ENCODE data around the gene TSC22D4. TPM values are rescaled to one million over a fixed set of nuclear protein-coding genes. Genes with fewer than 3 reads are reported as not detected.
"Not testable (repeated sequence)": the region's sequence is repeated elsewhere in the genome, so short reads cannot be mapped to it uniquely, and the experiment has no call there.

TSC22D4 gene
- total RNA-seq, 2 experiments from 2014 or later: 92.6 to 94.2 TPM

DNA sequence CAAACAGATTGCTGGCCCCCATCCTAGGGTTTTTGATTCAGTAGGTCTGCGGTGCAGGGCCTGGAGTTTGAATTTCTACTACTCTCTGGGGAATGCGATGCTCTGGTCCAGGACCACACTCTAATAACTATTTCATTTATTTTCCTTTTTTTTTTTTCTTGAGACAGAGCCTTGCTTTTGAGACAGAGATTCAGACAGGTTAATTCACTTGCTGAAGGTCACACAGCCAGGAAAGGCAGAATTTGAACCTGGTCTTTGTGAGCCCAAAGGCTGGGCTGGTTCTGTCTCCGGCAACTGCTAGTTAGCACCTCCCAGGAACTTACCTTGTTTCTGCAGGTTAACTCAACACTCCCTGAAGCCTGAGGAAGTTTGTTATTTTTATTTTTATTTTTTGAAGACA lies 26.5 kb downstream of the TSC22D4 start:
- TF ChIP-seq, protein P1, sequence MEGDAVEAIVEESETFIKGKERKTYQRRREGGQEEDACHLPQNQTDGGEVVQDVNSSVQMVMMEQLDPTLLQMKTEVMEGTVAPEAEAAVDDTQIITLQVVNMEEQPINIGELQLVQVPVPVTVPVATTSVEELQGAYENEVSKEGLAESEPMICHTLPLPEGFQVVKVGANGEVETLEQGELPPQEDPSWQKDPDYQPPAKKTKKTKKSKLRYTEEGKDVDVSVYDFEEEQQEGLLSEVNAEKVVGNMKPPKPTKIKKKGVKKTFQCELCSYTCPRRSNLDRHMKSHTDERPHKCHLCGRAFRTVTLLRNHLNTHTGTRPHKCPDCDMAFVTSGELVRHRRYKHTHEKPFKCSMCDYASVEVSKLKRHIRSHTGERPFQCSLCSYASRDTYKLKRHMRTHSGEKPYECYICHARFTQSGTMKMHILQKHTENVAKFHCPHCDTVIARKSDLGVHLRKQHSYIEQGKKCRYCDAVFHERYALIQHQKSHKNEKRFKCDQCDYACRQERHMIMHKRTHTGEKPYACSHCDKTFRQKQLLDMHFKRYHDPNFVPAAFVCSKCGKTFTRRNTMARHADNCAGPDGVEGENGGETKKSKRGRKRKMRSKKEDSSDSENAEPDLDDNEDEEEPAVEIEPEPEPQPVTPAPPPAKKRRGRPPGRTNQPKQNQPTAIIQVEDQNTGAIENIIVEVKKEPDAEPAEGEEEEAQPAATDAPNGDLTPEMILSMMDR (IDR thresholded peaks at IDR 0.05): no peak
- H3K4me3 Mint-ChIP-seq: no peak overlapping the region
- H3K9me3 Mint-ChIP-seq: no peaks in the 10 kb centered on the region
- no peak overlapping the region for H3K27ac Mint-ChIP-seq
- DNase-seq (no peak), ATAC-seq (no peak)
- peaks cover 16% of the 10 kb centered on the region for H3K4me1 Mint-ChIP-seq (ENCODE audit: low read depth)
- no peaks in the 10 kb centered on the region for H3K36me3 Mint-ChIP-seq (ENCODE audit: low read depth)
- no peaks in the 10 kb centered on the region for H3K27me3 Mint-ChIP-seq
- CTCF ChIA-PET: interaction anchor here (0.9 to 3.5 kb wide), 2 partner anchors 17 to 31 kb away, joined by 3 to 20 read pairs; no protein-coding TSS in a partner anchor
- POLR2A ChIA-PET: interaction anchor here (0.6 to 1.4 kb wide), 2 partner anchors 10 to 24 kb away, joined by 3 read pairs; partner anchors contain the start of gene ZCWPW1
- intact Hi-C loops (cut with micrococcal nuclease): no loop called here

DNA sequence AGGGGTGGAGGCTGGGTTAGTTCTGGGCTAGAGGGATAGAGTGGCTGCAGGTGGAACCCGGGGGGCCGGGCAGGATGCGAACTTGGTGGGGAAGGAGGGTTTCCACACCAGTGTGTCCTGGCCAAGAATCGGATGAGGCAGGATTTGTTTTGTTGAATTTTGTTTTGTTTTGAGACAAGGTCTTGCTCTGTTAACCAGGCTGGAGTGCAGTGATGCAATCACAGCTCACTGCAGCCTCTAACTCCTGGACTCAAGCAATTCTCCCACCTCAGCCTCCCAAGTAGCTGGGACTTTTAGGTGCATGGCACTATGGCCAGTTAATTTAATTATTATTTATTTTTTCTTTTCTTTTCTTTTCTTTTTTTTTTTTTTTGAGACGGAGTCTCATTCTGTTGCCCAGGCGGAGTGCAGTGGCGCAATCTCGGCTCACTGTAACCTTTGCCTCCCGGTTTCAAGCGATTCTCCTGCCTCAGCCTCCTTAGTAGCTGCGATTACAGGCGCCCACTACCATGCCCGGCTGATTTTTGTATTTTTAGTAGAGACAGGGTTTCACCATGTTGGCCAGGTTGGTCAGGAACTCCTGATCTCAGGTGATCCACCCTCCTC lies 29.7 kb downstream of the TSC22D4 start:
- no peaks in the 10 kb centered on the region for H3K9me3 Mint-ChIP-seq
- DNase-seq (no peak), ATAC-seq (no peak)
- H3K36me3 Mint-ChIP-seq (ENCODE audit: low read depth): no peaks in the 10 kb centered on the region
- intact Hi-C loops (cut with micrococcal nuclease): no loop called here
- CTCF ChIA-PET: interaction anchor here (1.0 to 3.2 kb wide), 5 partner anchors 10 to 256 kb away, joined by 3 to 12 read pairs (median 3); partner anchors contain the start of genes AGFG2 and POP7
- H3K27me3 Mint-ChIP-seq: no peaks in the 10 kb centered on the region
- POLR2A ChIA-PET: interaction anchor here (1.0 to 1.6 kb wide), 4 partner anchors 13 to 37 kb away, joined by 3 to 7 read pairs (median 4); partner anchors contain the start of genes MEPCE and PPP1R35
- H3K4me1 Mint-ChIP-seq (ENCODE audit: low read depth): peaks cover 18% of the 10 kb centered on the region
- TF ChIP-seq, protein P1 (IDR thresholded peaks at IDR 0.05): no peak
- peak overlapping the region; percentile 52 for H3K27ac Mint-ChIP-seq
- peak overlapping the region; percentile 7 for H3K4me3 Mint-ChIP-seq

DNA sequence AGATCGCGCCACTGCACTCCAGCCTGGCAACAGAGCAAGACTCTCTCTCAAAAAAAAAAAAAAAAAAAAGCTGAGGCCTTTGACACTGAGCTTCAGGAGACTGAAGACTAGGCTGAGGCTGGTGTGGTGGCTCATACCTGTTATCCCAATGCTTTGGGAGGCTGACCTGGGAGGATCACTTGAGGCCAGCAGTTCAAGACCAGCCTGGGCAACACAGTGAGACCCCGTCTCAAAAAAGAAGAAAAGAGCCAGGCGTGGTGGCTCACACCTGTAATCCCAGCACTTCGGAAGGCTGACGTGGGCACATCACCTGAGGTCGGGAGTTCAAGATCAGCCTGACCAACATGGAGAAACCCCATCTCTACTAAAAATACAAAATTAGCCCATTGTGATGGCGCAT lies 31.7 kb downstream of the TSC22D4 start:
- H3K36me3 Mint-ChIP-seq (ENCODE audit: low read depth); intact Hi-C loops (cut with micrococcal nuclease); H3K27me3 Mint-ChIP-seq; H3K4me3 Mint-ChIP-seq; H3K27ac Mint-ChIP-seq; DNase-seq; H3K9me3 Mint-ChIP-seq; ATAC-seq: not testable (repeated sequence)
- H3K4me1 Mint-ChIP-seq (ENCODE audit: low read depth): peaks cover 19% of the 10 kb centered on the region
- CTCF ChIA-PET: interaction anchor here (1.2 to 1.6 kb wide), 2 partner anchors 11 to 112 kb away, joined by 3 read pairs; partner anchors contain the start of gene PPP1R35
- POLR2A ChIA-PET: interaction anchor here (0.6 to 1.0 kb wide), 2 partner anchors 10 to 13 kb away, joined by 3 read pairs; no protein-coding TSS in a partner anchor

DNA sequence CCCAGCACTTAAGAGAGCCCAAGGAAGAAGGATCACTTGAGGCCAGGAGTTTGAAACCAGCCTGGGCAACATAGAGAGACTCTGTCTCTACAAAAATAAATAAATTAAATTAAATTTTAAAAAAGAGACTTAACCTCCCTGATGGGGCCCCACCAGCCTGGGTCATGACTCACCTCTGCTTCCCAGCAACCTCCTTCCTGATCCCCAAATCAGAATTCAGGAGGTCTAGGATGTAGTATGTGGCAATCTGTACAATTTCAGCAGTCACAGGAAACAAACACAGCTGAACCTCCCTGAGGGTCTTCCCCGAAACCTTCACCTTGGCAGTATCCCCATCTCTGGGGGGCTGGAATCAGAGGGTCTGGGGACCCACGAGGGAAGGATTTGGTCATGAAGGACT lies 33.0 kb downstream of the TSC22D4 start:
- DNase-seq (no peak), ATAC-seq (no peak)
- Mint-ChIP-seq H3K36me3 (ENCODE audit: low read depth) (no peaks in the 10 kb centered on the region), H3K27ac (peak overlapping the region; percentile 2), H3K4me1 (ENCODE audit: low read depth) (peaks cover 19% of the 10 kb centered on the region), H3K27me3 (no peaks in the 10 kb centered on the region), H3K4me3 (no peak overlapping the region), H3K9me3 (no peaks in the 10 kb centered on the region)
- intact Hi-C loops (cut with micrococcal nuclease): no loop called here
- CTCF ChIA-PET: interaction anchor here (0.8 to 1.3 kb wide), 3 partner anchors 12 to 118 kb away, joined by 3 read pairs; no protein-coding TSS in a partner anchor
- TF ChIP-seq, protein P1 (IDR thresholded peaks at IDR 0.05): no peak
- POLR2A ChIA-PET: interaction anchor here (1.3 kb wide), 1 partner anchor 32 kb away, joined by 4 read pairs; no protein-coding TSS in a partner anchor

DNA sequence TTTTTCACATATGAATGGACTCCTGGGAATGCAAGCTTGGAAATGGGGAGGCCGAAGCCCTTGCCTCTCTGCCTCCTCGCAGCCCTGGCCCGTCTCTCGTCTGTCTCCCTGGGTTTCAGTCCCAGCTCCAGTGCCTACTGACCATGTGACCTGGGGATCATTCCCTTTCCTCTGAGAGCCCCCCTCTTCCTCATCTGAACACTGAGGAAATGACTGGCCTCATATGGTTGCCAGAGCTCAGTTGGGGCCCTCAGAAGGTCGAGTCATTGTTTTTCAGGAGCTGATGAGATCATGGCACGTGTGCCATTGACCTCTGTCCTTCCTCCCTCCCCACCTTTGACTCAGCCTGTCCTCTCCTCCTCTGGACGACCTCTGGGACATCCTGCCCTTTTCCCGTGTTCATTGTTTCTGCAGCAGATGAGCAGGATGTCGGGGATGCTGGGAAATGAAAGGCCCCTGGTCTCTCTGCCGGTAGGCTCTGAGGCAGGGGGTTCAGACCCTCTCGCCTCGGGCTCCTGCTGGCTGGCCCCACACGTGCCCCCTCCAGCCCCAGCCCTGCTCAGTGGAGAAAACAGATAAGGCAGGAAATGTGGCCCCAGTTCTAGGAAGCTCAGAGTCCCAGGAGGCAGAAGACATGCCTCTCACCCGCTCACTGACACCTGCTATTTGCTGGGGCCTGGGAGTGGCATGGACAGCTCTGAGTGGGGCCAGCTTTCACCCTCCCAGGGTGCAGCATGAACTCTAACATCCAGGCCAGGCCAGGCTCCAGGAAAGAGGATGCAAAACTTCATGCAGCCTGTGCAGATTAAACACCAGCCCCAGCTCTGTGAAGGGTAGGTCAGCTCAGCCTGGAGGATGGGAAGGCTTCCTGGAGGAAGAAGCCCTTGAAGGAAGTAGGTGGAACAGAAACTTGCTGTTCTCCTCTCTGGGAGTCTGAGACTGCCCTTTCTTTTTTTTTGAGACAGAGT lies 34.4 kb downstream of the TSC22D4 start:
- TF ChIP-seq, protein P1 (IDR thresholded peaks at IDR 0.05): no peak
- Mint-ChIP-seq H3K27me3 (no peaks in the 10 kb centered on the region), H3K9me3 (no peaks in the 10 kb centered on the region), H3K4me3 (peak overlapping the region; percentile 31), H3K36me3 (ENCODE audit: low read depth) (no peaks in the 10 kb centered on the region), H3K27ac (peak overlapping the region; percentile 82), H3K4me1 (ENCODE audit: low read depth) (peaks cover 16% of the 10 kb centered on the region)
- CTCF ChIA-PET: interaction anchor here (0.6 to 3.8 kb wide), 7 partner anchors 10 to 230 kb away, joined by 3 to 17 read pairs (median 3); partner anchors contain the start of gene MOSPD3
- ATAC-seq (peak; percentile 80), DNase-seq (peak; percentile 53)
- POLR2A ChIA-PET: interaction anchor here (0.6 to 2.3 kb wide), 7 partner anchors 9 to 58 kb away, joined by 3 to 11 read pairs (median 3); partner anchors contain the start of gene PPP1R35
- intact Hi-C loops (cut with micrococcal nuclease): no loop called here

Data from activated CD8-positive, alpha-beta T cell treated with anti-CD3 and anti-CD28 coated beads for 36 hours (primary cell).